Activated CD8-positive, alpha-beta memory T cell treated with anti-CD3 and anti-CD28 coated beads, Interleukin-2, amount 50 U/mL, for 24 hours (primary cell): Measurements from ENCODE around the gene KLHL40.
"Not testable (repeated sequence)": the region's sequence is repeated elsewhere in the genome, so short reads cannot be mapped to it uniquely, and the experiment has no call there.

Source experiments
- DNase-seq: peaks from one replicate; pipeline ENCODE4 v3.0.0-alpha.2; 2020; ENCODE audit errors: extremely low read depth

The KLHL40 gene

GRCh38 chr3:42722442-42722841 is 37.1 kb downstream of the KLHL40 start:
- not testable (repeated sequence) for DNase-seq

- DNase-seq, result no peak
Observed at GRCh38 chr3:42723219-42723618, 37.9 kb downstream of the KLHL40 start.

GRCh38 chr3:42725454-42725853 is 40.1 kb downstream of the KLHL40 start:
- no peak for DNase-seq

GRCh38 chr3:42728056-42728455 is 42.7 kb downstream of the KLHL40 start:
- DNase-seq, result no peak

GRCh38 chr3:42728668-42729364 is 43.5 kb downstream of the KLHL40 start:
- DNase-seq, result no peak

- no peak for DNase-seq
Observed at GRCh38 chr3:42729404-42730145, 44.2 kb downstream of the KLHL40 start.

GRCh38 chr3:42730294-42730693 is 45.0 kb downstream of the KLHL40 start:
- no peak for DNase-seq

GRCh38 chr3:42730706-42731420 is 45.5 kb downstream of the KLHL40 start:
- no peak for DNase-seq

- no peak for DNase-seq
Observed at GRCh38 chr3:42731476-42732195, 46.3 kb downstream of the KLHL40 start.

GRCh38 chr3:42732196-42732828 is 47.0 kb downstream of the KLHL40 start:
- no peak for DNase-seq

- DNase-seq, result no peak
Observed at GRCh38 chr3:42732829-42733459, 47.6 kb downstream of the KLHL40 start.

GRCh38 chr3:42733501-42734262 is 48.3 kb downstream of the KLHL40 start:
- DNase-seq, result no peak

- no peak for DNase-seq
Observed at GRCh38 chr3:42734263-42734860, 49.0 kb downstream of the KLHL40 start.

- no peak for DNase-seq
Observed at GRCh38 chr3:42735019-42735418, 49.7 kb downstream of the KLHL40 start.

- DNase-seq, result no peak
Observed at GRCh38 chr3:42735615-42736014, 50.3 kb downstream of the KLHL40 start.

- no peak for DNase-seq
Observed at GRCh38 chr3:42736081-42736480, 50.7 kb downstream of the KLHL40 start.

- no peak for DNase-seq
Observed at GRCh38 chr3:42736531-42736930, 51.2 kb downstream of the KLHL40 start.

- no peak for DNase-seq
Observed at GRCh38 chr3:42739401-42740158, 54.2 kb downstream of the KLHL40 start.

GRCh38 chr3:42741796-42742195 is 56.5 kb downstream of the KLHL40 start:
- no peak for DNase-seq
